GM19467 (cell line): ENCODE data around the gene CPN2.
A peak's percentile ranks its signal among the peaks of the same experiment; 100 is the strongest.

Experiments used
- ATAC-seq: cut with Tn5 transposase; IDR thresholded peaks from one replicate; pipeline ENCODE4 v1.9.1; 2021; ENCODE audit warnings: mild to moderate bottlenecking, moderate library complexity; ENCODE audit not compliant: unreplicated experiment

CPN2 gene

DNA sequence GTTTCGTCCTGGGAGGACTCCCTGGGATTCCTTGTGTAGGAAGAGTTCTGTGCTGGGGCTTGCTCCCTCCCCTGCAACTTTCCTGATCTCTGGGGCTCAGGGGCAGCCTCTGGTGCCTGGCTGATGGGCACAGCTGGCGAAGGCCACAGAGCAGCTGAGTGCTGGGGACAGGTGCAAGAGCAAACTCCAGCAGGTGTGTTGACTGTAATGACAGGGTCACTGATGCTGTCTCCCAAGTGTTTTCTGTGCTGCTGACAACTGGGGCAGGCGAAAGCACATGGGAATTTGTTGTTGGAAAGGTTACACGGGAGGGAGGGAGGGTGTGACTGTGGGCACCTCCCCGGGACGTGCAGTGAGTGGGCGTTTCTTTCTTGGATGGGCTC lies 21.6 kb downstream of the CPN2 start:
- no peak for ATAC-seq

- ATAC-seq = no peak
These were observed 22.1 kb downstream of the CPN2 start for GRCh38 chr3:194328942-194329582.

DNA sequence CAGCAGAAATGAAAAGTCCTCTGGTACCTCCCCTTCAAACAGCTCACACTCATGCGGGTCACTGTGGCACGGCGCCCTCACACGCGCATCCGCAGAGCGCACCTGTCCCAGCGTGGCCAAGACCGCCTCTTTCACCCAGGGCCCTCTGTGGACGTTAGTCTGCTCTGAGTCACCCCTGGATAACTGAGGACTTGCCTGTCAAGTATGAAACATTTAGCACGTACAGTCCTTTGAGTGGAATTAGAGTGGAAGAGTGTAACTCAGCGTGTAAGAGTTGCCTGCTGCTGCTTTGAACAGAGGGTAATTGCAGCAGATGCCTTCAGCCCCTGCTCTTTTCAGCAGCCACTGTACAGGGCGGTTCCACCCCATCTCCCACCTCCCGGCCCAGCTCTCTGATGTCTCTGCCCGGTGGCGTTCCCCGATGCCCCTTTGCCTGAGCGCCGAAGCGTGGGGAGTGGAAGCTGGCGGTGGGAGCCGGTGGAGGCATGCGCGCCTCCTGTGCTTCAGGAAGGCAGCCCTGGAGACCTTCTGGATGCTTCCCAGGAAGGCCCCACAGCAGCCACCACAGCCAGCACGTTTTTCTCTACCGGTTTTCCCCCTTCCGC lies 23.0 kb downstream of the CPN2 start:
- no peak for ATAC-seq

GRCh38 chr3:194327218-194328052 lies 23.7 kb downstream of the CPN2 start:
- no peak for ATAC-seq

GRCh38 chr3:194326968-194327217 lies 24.2 kb downstream of the CPN2 start:
- ATAC-seq = no peak

DNA sequence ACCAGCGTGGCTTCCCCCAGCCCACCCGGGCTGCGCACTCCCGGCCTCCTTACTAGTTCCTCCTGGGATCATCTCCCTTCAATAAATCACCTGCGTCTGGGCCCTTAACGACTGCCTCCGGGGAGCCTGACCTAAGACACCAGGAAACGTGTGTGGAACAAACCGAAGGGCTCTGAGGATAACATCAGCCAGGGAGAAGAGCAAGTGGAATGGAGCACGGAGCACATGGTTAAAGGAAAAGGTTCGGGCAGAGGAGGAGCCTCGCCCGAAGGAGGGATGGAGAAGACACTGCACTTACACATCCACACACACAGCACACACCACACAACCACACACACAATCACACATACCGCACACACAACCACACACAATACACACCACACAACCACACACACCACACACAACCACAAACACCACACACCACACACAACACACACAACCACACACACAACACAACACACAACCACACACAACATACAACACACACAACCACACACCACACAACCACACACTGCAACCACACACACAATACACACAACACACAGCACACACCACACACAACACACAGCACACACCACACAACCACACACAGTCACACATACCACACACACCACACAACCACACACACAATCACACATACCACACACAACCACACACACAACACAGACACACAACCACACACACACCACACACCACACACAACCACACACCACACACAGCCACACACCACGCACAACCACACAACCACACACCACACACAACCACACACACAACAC lies 24.7 kb downstream of the CPN2 start:
- no peak for ATAC-seq

GRCh38 chr3:194325424-194326153 lies 25.5 kb downstream of the CPN2 start:
- ATAC-seq = no peak

DNA sequence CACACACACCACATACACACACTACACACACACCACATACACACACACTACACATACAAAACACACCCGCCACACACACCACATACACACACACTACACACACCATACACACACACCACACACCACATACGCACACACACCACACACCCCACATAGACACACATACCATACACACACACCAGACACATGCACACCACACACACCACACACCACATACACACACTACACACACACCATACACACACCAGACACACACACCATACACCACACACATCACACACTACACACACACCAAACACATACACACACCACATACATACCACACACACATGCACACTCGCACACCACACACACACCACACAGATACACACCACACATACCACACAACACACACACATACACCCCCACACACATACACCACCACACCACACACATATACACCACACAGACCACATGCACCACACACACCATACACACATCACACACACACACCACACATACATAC lies 26.3 kb downstream of the CPN2 start:
- ATAC-seq = no peak

- ATAC-seq = no peak
These were observed 27.1 kb downstream of the CPN2 start for GRCh38 chr3:194323785-194324735.

DNA sequence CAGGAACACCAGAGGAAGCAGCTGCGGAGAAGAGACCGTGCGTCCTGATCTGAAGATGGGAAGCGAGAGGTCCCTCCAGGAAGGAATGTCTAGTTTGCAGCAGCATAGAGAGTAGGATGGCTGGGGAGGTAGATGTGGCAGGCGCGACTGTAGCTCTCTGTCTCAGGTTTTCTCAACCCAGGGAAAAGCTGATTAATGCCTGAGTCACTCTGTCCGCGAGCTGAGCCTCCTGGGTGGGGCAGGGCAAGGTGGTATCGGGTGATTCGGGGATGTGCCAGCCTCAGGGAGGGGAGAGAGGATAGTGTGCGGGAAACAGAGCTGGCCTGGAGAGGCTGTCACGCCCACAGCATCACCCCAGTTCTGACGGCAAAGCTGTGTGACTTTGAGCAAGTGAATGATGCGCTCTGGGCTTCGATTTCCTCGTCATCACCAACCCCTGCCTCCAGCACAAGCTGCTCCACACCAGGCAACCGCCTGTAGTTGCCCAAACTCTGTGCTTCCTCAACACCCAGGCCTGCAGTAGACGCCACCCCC lies 28.4 kb downstream of the CPN2 start:
- no peak for ATAC-seq

DNA sequence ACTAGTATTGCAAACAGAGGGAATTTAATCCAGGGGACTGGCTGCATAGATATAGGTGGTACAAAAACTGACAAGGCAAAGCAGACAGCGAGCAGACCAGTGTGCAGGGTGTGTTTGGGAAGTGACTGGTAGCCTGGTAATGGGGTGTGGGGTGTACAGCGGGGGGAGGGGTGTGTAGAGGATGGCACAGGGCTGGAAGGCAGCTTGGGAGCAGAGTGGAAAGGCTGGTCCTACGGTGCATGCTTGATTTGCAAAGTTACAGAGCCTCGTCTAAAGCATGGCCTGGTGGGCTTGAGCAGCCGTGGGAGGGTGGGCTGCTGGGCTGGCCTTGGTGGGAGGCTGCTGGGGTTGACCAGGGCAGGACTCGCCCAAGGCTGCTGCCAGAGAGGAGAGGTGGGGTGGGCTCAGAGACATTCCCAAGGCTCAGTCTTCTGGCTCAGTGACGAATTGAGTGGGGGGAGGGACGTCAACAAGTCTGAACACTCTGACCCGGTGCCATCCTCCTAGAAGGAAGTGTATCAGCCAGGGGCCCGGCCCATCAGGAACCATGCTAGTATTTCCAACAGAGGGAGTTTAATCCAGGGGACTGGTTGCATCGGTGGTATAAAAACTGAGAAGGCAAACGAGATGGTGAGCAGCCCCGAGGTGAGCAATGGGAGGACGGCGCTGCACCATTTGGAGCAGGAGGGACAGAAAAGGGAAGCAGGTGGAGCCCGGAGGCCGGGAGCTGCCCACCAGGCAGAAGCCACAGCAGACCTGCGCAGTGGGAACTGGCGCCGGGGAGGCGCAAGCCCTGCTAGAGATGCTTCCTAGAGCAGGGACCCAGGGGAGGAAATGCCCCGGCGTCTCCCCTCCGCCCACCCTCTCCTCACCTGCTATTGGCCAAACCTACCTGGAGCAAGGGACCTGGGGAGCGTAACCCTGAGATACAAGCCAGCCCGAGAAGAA lies 29.2 kb downstream of the CPN2 start:
- no peak for ATAC-seq

- no peak for ATAC-seq
These were observed 30.3 kb downstream of the CPN2 start for GRCh38 chr3:194320744-194321243.

GRCh38 chr3:194320100-194320499 lies 31.0 kb downstream of the CPN2 start:
- no peak for ATAC-seq

DNA sequence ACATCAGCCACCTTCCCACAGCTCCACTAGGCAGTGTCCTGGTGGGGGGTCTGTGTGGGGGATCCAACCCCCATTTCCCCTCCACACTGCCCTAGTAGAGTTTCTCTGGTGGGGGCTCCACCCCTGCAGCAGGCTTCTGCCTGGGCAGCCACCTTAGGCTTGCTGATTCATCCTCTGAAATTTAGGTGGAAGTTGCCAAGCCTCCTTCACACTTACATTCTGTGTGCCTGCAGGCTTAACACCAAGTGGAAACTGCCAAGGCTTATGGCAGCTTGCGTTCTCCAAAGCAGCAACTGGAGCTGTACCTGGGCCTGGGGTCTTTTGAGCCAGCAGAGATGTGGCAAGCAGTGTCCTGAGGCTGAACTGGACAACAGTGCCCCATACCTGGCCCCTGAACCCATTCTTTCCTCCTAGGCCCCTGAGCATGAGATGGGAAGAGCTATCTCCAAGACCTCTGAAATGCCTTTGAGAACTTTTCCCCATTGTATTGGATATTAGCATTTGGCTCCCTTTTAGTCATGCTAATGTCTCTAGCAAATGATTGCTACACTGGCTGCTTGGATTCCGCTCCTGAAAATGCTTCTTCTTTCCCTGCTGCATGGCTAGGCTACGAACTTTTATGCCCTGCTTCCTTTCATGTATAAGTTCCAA lies 32.5 kb downstream of the CPN2 start:
- no peak for ATAC-seq

DNA sequence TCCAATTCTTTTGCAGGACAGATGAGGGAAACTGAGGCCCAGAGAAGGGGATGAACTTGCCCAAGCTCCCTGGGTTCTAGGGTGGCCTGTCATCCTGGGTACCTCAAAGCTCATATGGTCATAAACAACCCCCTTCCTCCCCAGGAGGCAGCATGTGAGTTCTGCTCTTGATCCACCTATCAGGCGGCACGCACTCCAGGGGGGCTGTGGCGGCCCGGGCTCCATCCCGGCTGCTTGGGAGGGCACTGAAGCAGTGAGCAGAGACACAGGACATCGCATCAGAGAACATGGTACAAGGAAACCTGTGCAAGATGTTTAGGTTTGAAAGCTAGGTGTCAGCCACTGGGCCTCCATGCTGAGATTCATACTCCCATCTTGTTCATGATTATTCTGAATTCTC lies 34.2 kb downstream of the CPN2 start:
- ATAC-seq = no peak

- peak; percentile 11 for ATAC-seq
These were observed 35.2 kb downstream of the CPN2 start for GRCh38 chr3:194315965-194316361.

GRCh38 chr3:194315088-194315964 lies 35.8 kb downstream of the CPN2 start:
- peak; percentile 81 for ATAC-seq
